ENCODE measurements around the gene MEX3A. TPM values are rescaled to one million over a fixed set of nuclear protein-coding genes. Genes with fewer than 3 reads are reported as not detected.

MEX3A gene
- total RNA-seq, 1 experiment from 2014 or later, result 79.1 TPM

DNA sequence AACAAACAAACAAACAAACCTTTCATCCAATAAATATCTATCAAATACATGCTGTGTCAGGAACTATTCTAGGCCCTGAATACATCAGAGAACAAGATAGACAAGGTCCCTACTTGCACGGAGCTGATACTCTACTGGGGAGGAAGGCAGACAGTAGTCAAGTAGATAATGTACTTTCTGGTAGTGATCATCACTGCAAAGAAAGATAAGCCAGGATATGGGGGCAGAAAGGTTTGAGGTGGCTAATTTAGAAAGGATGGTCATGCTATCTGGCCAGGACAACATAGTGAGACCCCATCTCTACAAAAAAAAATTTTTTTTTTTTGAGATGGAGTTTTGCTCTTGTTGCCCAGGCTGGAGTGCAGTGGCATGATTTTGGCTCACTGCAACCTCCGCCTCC is 9.3 kb upstream of the MEX3A start (continued):
- TF ChIP-seq, protein P1, sequence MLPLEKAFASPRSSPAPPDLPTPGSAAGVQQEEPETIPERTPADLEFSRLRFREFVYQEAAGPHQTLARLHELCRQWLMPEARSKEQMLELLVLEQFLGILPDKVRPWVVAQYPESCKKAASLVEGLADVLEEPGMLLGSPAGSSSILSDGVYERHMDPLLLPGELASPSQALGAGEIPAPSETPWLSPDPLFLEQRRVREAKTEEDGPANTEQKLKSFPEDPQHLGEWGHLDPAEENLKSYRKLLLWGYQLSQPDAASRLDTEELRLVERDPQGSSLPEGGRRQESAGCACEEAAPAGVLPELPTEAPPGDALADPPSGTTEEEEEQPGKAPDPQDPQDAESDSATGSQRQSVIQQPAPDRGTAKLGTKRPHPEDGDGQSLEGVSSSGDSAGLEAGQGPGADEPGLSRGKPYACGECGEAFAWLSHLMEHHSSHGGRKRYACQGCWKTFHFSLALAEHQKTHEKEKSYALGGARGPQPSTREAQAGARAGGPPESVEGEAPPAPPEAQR (CRISPR knock-in tag; IDR thresholded peaks at IDR 0.05), result no peak
- no peak for TF ChIP-seq CREM (CRISPR knock-in tag; IDR thresholded peaks at IDR 0.05)

DNA sequence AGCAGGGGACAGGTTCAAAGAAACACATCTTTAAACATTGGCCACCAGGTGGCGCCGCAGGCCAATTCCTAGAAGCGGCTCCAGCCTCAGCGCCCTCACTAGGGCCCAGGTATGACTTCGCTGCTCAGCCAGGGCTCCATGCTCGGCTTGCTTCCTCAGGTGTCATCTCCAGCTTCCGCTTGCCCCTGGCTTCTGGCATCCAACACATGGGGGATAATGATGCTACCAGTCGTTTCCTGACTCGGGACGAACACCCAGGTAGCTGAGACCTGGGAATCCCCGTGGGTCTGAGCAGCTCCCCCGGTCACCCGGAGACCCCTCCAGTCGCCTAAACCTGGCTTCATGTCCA is 8.5 kb upstream of the MEX3A start:
- DNase-seq (ENCODE audit: low spot score) (peak; percentile 96), ATAC-seq (peak; percentile 92)
- no peaks in the 10 kb centered on the region for H3K9me3 Mint-ChIP-seq
- H3K4me3 Mint-ChIP-seq, result no peak overlapping the region
- ChIA-PET POLR2A (interaction anchor here (0.6 kb wide), 1 partner anchor 22 kb away, joined by 3 read pairs; no protein-coding TSS in a partner anchor), CTCF (interaction anchor here (1.0 to 29.6 kb wide), 14 partner anchors 8 to 192 kb away, joined by 3 to 1176 read pairs (median 6); partner anchors contain the start of genes LMNA, MEX3A, PMF1 and RAB25)
- H3K4me1 Mint-ChIP-seq, result peaks cover 27% of the 10 kb centered on the region
- no peaks in the 10 kb centered on the region for H3K27me3 Mint-ChIP-seq (ENCODE audit: low read depth)
- TF ChIP-seq, protein P2, sequence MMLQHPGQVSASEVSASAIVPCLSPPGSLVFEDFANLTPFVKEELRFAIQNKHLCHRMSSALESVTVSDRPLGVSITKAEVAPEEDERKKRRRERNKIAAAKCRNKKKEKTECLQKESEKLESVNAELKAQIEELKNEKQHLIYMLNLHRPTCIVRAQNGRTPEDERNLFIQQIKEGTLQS (CRISPR knock-in tag; conservative IDR thresholded peaks at IDR 0.05), result no peak
- TF ChIP-seq, protein P3, sequence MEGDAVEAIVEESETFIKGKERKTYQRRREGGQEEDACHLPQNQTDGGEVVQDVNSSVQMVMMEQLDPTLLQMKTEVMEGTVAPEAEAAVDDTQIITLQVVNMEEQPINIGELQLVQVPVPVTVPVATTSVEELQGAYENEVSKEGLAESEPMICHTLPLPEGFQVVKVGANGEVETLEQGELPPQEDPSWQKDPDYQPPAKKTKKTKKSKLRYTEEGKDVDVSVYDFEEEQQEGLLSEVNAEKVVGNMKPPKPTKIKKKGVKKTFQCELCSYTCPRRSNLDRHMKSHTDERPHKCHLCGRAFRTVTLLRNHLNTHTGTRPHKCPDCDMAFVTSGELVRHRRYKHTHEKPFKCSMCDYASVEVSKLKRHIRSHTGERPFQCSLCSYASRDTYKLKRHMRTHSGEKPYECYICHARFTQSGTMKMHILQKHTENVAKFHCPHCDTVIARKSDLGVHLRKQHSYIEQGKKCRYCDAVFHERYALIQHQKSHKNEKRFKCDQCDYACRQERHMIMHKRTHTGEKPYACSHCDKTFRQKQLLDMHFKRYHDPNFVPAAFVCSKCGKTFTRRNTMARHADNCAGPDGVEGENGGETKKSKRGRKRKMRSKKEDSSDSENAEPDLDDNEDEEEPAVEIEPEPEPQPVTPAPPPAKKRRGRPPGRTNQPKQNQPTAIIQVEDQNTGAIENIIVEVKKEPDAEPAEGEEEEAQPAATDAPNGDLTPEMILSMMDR (IDR thresholded peaks at IDR 0.05), result peak; percentile 87
- TF ChIP-seq, protein P4, sequence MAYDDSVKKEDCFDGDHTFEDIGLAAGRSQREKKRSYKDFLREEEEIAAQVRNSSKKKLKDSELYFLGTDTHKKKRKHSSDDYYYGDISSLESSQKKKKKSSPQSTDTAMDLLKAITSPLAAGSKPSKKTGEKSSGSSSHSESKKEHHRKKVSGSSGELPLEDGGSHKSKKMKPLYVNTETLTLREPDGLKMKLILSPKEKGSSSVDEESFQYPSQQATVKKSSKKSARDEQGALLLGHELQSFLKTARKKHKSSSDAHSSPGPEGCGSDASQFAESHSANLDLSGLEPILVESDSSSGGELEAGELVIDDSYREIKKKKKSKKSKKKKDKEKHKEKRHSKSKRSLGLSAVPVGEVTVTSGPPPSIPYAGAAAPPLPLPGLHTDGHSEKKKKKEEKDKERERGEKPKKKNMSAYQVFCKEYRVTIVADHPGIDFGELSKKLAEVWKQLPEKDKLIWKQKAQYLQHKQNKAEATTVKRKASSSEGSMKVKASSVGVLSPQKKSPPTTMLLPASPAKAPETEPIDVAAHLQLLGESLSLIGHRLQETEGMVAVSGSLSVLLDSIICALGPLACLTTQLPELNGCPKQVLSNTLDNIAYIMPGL (CRISPR knock-in tag; IDR thresholded peaks at IDR 0.05), result peak; percentile 27; the same call in 1 of the 2 replicates
- H3K36me3 Mint-ChIP-seq, result peaks cover 8% of the 10 kb centered on the region
- H3K27ac Mint-ChIP-seq, result no peak overlapping the region

DNA sequence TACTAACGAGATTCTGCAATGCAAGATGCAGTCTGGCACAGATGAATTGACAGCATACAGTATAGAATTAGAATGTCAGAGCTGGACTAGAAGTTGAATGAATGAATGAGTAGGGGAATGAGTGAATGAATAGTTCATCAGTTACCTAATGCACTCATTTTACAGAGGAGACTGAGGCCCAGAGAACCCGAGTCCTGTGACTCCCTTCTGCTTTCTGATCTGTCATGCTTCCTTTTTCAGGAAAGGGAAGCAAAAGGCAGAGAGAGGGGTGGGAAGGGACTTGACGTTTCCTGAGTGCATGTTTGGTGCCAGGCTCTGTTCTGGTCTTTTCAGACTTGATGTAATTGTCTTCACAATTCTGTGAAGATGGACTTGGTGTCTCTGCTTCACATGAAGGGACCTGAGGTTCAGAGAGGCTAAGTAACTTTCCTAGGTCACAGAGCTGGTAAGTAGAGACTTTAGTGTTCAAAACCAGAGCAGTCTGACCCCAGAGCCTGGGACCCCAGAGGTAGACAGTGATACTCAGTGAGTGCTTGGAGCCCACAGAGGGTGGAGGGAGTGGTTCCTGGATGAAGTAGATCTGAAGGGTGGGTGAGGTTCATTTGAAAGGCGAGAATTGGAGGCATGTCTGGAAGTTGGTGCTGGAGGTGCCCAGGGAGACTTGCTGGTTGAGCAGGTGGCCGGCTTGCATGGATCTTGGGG is 8.0 kb upstream of the MEX3A start:
- ChIA-PET CTCF (interaction anchor here (0.6 to 29.6 kb wide), 17 partner anchors 8 to 295 kb away, joined by 3 to 1176 read pairs (median 5); partner anchors contain the start of genes ARHGEF2, LMNA, MEX3A and PMF1), POLR2A (interaction anchor here (0.6 kb wide), 1 partner anchor 23 kb away, joined by 3 read pairs; no protein-coding TSS in a partner anchor)
- DNase-seq (ENCODE audit: low spot score) (no peak), ATAC-seq (peak; percentile 13)
- H3K9me3 Mint-ChIP-seq, result no peaks in the 10 kb centered on the region
- H3K4me1 Mint-ChIP-seq, result peaks cover 29% of the 10 kb centered on the region
- H3K27me3 Mint-ChIP-seq (ENCODE audit: low read depth), result no peaks in the 10 kb centered on the region
- H3K4me3 Mint-ChIP-seq, result no peak overlapping the region
- H3K36me3 Mint-ChIP-seq, result peaks cover 8% of the 10 kb centered on the region
- H3K27ac Mint-ChIP-seq, result no peak overlapping the region
- TF ChIP-seq IRF2 (CRISPR knock-in tag; IDR thresholded peaks at IDR 0.05; ENCODE audit: borderline replicate concordance, low read depth) (no peak), NR1H2 (CRISPR knock-in tag; IDR thresholded peaks at IDR 0.05) (no peak), GABPB1 (CRISPR knock-in tag; IDR thresholded peaks at IDR 0.05) (no peak), NFYB (CRISPR knock-in tag; conservative IDR thresholded peaks at IDR 0.05; ENCODE audit: low read depth) (no peak), PRRX2 (CRISPR knock-in tag; IDR thresholded peaks at IDR 0.05) (no peak), FOXP1 (CRISPR knock-in tag; IDR thresholded peaks at IDR 0.05; ENCODE audit: borderline replicate concordance) (no peak), NFE2L1 (CRISPR knock-in tag; IDR thresholded peaks at IDR 0.05) (no peak), ZNF219 (CRISPR knock-in tag; IDR thresholded peaks at IDR 0.05; ENCODE audit: borderline replicate concordance) (no peak), ZNF121 (CRISPR knock-in tag; IDR thresholded peaks at IDR 0.05) (no peak)
- TF ChIP-seq, protein P1 (CRISPR knock-in tag; IDR thresholded peaks at IDR 0.05), result no peak
- TF ChIP-seq, protein P5, sequence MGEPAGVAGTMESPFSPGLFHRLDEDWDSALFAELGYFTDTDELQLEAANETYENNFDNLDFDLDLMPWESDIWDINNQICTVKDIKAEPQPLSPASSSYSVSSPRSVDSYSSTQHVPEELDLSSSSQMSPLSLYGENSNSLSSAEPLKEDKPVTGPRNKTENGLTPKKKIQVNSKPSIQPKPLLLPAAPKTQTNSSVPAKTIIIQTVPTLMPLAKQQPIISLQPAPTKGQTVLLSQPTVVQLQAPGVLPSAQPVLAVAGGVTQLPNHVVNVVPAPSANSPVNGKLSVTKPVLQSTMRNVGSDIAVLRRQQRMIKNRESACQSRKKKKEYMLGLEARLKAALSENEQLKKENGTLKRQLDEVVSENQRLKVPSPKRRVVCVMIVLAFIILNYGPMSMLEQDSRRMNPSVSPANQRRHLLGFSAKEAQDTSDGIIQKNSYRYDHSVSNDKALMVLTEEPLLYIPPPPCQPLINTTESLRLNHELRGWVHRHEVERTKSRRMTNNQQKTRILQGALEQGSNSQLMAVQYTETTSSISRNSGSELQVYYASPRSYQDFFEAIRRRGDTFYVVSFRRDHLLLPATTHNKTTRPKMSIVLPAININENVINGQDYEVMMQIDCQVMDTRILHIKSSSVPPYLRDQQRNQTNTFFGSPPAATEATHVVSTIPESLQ (CRISPR knock-in tag; IDR thresholded peaks at IDR 0.05), result no peak
- TF ChIP-seq, protein P6, sequence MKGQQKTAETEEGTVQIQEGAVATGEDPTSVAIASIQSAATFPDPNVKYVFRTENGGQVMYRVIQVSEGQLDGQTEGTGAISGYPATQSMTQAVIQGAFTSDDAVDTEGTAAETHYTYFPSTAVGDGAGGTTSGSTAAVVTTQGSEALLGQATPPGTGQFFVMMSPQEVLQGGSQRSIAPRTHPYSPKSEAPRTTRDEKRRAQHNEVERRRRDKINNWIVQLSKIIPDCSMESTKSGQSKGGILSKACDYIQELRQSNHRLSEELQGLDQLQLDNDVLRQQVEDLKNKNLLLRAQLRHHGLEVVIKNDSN (CRISPR knock-in tag; IDR thresholded peaks at IDR 0.05), result no peak
- TF ChIP-seq, protein P7, sequence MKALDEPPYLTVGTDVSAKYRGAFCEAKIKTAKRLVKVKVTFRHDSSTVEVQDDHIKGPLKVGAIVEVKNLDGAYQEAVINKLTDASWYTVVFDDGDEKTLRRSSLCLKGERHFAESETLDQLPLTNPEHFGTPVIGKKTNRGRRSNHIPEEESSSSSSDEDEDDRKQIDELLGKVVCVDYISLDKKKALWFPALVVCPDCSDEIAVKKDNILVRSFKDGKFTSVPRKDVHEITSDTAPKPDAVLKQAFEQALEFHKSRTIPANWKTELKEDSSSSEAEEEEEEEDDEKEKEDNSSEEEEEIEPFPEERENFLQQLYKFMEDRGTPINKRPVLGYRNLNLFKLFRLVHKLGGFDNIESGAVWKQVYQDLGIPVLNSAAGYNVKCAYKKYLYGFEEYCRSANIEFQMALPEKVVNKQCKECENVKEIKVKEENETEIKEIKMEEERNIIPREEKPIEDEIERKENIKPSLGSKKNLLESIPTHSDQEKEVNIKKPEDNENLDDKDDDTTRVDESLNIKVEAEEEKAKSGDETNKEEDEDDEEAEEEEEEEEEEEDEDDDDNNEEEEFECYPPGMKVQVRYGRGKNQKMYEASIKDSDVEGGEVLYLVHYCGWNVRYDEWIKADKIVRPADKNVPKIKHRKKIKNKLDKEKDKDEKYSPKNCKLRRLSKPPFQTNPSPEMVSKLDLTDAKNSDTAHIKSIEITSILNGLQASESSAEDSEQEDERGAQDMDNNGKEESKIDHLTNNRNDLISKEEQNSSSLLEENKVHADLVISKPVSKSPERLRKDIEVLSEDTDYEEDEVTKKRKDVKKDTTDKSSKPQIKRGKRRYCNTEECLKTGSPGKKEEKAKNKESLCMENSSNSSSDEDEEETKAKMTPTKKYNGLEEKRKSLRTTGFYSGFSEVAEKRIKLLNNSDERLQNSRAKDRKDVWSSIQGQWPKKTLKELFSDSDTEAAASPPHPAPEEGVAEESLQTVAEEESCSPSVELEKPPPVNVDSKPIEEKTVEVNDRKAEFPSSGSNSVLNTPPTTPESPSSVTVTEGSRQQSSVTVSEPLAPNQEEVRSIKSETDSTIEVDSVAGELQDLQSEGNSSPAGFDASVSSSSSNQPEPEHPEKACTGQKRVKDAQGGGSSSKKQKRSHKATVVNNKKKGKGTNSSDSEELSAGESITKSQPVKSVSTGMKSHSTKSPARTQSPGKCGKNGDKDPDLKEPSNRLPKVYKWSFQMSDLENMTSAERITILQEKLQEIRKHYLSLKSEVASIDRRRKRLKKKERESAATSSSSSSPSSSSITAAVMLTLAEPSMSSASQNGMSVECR (CRISPR knock-in tag; IDR thresholded peaks at IDR 0.05; ENCODE audit: borderline replicate concordance), result no peak

Data from WTC11 (cell line).